GM18507 (cell line): ENCODE measurements around the gene ELMO2.
"Not testable (repeated sequence)": the region's sequence is repeated elsewhere in the genome, so short reads cannot be mapped to it uniquely, and the experiment has no call there.

Source experiments
- DNase-seq: peaks from one replicate; pipeline ENCODE4 v3.0.0; 2011; ENCODE audit warnings: low read depth; ENCODE audit not compliant: insufficient read length; ENCODE audit errors: extremely low spot score
- FAIRE-seq: peaks from 2 replicates; lab custom pipeline; 2011; peaks lifted over from hg19 to GRCh38; lab: Jason Lieb, UNC

Gene ELMO2

DNA sequence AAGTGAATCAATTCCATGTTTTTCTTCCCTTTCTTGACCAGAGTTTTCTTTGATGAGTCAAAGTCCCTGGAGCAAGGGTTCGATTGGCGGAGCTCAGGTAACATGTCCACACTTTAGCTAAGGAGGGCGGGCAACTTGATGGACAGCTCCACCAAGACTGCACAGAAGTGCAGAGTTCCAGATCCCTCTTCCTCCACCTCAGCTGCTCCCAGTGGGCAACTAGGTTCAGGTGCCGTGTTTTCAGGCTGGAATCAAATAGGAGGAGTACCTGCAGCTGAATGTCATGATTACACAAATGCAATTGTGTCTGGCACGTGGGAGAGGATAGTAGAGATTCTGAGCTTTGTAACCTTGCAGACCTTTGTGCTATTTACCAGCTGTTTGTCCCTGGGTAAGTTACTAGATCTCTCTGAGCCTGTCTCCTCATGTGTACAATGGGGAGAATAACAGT, 1.9 kb upstream of the ELMO2 start:
- no peak for FAIRE-seq

DNA sequence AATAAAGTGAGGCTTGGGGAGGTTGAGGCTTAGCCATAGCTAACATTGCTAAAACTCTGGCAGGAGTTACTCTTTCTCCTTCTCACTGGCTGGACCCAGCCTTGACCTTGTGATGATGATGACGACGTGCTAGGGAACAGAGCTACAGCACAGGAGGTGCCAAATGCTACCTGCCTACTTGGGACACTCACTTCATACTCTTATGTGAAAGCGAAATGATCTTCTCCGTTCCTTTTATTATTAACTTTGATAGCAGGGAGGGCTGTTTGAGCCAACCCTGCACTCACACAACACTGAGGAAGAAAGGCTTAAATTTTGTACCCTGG, 1.2 kb upstream of the ELMO2 start:
- DNase-seq: no peak
- FAIRE-seq: no peak

More for the DNA sequence above, 1.9 kb upstream of the ELMO2 start:
- no peak for DNase-seq

DNA sequence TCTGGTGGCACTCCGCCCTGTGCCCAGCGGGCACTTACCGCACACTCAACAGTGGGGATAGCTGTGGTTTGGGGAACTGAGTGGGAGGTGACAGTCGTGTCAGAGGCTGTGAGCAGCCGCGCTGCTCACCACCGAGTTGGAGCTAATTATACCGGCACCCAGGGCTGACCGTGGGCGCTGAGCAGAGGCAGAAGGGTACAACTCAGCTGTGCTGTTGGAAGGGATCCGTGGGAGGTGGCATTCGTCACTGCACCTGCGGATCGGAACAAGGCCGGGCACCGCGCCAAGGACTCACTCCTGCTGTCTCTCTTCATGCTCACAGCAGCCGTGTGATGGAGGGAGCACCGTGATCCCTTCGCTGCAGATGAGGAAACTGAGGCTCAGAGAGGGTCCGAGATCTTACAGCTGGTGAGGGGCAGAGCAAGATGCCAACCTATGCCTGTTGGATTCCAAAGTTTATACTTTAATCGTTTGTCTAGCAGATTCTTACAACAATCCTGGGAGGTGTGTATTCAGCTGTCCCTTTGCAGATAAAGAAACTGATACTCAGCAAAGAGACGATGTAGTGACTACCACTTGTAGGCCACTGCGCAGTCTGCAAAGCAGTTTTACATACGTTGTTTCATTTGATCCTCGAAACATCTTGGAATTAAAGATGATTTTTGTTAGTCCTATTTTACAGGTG, 713 bp upstream of the ELMO2 start:
- DNase-seq: peak; percentile 18
- FAIRE-seq: no peak

DNA sequence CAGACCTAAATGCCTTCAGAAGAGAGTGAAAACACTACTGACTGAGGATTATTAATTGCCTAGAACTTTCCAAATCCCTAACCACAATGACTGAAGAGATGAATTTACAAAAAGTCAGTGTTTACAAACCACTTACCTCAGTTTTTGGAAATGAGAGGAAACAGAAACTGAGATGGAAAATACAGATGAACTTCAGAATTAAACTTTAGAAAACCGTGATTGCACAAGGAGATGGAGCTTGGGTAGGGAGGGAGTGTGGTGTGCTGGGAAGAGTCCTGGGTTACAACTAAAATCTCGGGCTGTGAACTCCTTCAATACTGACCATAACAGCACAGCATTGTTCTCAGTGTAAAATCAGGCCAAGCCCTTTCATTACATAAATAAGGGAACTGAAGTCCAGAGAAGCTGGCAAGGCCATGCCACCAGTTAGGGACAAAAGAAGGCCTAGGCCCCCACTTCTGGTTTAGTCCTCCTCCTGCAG, 4.0 kb downstream of the ELMO2 start:
- DNase-seq (no peak), FAIRE-seq (no peak)

DNA sequence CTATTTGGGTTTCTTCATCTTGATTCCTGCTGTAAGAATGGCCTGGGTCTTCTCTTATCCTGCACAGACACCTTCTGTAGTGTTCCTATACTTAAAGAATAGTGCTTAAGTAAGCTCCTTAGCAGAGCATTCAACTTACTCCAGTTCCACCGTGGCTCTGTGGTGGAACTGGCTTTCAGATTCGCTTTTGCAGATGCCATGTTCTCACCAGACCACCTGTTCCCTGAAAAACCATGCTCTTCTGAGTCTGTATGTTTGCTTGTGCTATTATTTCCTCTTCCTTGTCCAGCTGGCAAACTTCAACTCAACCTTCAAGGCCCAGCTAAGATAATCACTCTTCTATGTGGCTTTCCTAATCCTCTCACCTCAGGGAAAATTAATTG, 4.9 kb downstream of the ELMO2 start:
- DNase-seq (no peak), FAIRE-seq (peak; percentile 53)

DNA sequence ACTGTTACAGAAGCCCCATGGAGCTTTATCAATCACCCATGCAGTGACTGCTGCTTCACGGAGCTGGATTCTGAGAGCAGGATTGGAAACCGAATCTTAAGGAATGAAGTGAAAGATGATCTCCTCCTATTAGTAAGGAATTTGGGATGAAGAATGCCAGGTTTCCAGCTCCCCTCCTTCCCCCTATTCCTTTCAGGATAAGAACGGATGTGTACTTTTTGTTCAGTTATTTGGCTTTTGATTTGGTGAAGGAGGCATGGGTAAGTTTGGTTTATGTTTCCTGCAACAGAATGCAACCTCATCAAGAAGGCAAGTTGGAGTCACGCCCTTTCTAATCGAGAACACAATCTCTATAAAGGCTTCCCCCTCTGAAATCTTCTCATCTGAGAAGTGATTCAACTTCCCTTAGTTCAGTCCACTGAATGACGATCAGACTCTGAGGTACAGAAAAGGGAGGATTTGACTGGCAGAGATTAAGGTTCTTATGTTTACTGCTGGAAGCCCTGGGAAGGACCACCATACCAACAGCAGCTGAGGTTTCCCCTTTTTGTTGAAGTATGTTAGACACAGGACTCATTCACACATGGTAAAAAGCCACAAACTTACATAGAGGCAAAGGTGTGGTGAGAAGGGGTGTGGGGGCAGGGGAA, 5.5 kb downstream of the ELMO2 start:
- DNase-seq (no peak), FAIRE-seq (no peak)

DNA sequence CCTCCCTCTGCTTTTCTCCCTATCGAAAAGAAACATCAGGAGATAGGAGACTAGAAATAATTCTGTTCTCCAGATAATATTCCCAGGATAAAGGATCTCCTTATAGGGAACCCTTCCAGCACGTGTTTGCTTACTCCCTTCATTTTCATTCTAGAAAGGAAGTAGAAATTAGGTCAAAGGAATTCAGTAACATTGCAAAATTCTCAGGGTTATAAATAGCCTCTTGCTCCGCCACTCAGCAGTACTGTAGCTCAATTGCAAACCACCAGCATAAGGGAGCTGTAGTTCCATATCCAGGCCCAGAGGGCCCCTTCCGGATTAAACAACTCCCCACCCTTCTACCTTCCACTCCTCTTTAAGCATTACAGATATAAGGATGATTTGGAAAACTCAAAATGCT, 6.2 kb downstream of the ELMO2 start:
- DNase-seq (no peak), FAIRE-seq (no peak)

DNA sequence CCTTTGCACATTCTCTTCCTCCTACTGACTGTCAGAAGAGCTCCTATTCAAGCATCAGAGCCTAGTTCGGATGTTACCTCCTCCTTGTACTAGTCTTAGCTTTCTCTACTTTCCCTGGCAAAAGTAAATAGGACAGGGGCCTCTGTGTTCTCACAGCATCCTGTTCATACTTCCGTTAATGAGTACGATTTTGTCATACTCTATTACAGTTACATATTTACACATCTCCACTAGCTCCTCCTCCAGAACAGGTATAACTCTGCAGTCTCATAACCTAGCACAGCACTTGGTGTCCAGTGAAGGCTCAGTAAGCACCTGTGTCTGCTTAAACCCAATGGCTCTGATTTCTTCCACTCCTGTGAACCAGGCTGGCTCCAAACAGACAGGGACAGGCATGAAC, 7.0 kb downstream of the ELMO2 start:
- no peak for FAIRE-seq
- DNase-seq: no peak

DNA sequence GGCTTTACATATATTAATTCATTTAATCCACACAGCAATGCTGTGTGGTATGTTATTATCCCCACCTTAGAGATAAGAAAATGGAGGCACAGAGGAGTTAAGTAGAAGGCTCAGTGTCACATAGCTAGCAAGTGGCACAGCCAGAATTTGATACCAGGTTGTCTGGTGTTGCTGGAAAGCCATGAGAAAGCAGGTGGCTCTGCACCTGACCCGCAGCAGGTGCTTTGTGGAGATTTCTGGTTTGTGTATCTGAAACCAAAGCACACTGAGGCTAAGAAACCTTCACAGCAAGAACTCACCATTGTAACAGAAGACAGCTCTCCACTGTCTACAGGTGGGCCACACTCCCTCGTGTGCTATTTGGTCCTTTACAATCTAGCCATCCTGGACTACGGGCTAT, 7.5 kb downstream of the ELMO2 start:
- DNase-seq (no peak), FAIRE-seq (no peak)

DNA sequence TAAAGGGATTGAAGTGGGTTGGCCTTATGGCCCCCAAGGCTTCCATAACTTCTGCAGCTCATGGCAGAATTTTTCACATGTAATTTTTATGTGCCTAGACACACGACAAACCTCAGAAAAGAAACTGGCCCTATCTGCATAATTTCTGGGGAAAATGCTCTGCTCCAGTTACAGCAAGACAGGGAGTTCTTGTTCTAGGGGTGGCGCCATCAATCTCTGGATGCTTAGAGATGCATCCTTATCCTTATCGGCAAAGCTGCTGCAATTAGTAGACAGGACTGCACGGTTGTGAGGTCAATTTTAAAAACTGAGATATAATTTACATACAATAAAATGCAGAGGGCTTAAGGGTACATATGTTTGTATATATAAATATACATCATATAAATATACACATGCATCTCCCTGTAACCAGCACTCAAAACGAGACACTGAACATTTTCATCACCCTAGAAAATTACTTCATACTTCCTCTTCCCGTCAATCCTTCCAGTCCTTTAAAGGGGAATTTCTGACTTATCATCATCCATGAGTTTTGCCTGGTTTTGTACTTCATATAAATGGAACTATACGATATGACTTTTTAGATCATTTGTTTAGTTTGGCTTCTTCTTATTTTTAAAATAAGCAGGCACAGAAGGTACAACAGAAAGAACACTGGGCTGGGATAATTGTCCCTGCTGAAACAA, 10.2 kb downstream of the ELMO2 start:
- FAIRE-seq (no peak), DNase-seq (no peak)

DNA sequence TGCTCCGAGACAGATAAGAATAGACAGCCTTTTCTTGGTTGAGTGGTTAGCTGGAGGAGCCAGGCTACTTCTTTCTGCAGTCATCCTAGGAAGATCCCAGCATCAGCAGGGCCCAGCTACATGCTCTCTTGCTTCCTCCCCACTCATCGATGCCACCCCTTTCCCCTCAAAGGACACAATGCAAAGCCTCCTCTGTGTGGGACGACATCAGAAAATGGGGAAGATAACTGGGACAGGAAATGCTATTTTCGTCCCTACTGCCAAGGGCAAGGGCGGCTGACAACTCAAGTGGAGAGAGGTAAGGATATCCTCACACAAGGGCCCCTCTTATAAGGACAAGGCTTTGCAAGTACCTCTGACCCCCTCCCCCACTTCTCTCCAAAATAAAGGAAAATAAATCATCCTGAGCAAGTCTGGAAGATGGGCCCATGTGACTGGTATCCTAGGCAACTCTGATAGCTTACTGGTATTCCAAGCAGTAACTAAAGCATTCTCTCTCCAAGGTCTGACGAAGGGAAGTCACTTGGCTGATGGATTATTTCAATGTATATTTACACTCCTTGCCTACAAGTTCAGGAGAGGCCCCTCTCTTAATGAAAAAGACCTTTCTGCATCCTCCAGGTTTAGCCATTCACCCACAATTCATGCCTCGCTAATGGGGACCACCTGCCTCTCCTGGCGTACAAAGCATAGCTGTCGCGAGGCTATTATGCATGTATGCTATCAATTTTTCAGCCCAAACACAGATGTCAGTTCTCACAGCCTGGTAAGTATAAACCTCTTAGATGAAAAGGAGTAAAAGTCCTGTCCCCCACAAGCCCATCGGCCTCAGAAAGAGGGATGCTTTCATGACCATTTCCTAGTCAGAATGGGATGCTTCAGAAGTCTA, 11.3 kb downstream of the ELMO2 start:
- no peak for FAIRE-seq
- no peak for DNase-seq

DNA sequence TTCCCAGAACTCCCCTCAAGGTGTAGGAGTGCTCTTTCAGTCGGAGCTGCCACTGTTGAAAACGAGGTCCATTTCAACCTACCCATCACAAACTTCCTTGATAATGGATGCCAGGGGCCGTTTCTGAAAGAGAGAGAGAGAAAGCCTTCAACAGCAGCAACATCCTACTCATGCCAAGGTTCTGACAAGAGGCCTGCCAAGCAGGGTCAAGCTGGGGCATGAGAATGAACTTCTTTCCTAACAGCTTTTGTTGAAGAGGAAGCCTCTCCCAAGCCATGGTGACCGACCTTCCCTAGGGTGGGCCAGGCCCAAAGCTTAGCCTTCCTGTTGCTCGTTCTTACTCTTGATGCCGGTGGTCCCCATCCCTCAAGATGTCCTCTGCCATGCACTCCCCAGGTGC, 12.4 kb downstream of the ELMO2 start:
- no peak for DNase-seq
- FAIRE-seq: no peak

DNA sequence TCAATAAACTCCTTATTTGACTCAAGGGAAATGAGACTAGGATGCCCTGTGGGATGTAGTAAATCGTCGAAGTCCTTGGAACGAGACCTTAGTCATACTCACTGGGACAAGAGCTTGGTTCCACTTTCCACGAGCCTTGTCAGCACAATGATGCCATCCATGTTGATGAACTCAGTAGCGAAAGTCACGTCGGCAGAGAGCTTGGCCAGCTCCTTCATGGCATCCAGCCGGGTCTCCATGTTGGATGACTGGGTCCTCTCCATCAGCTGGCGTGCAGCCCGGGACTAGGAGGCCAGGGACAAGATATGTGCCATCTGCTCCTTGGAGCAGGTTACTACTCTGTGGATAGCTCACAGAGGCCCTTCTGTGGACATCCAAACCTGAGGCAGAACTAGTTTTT, 17.5 kb downstream of the ELMO2 start:
- FAIRE-seq: no peak
- no peak for DNase-seq

DNA sequence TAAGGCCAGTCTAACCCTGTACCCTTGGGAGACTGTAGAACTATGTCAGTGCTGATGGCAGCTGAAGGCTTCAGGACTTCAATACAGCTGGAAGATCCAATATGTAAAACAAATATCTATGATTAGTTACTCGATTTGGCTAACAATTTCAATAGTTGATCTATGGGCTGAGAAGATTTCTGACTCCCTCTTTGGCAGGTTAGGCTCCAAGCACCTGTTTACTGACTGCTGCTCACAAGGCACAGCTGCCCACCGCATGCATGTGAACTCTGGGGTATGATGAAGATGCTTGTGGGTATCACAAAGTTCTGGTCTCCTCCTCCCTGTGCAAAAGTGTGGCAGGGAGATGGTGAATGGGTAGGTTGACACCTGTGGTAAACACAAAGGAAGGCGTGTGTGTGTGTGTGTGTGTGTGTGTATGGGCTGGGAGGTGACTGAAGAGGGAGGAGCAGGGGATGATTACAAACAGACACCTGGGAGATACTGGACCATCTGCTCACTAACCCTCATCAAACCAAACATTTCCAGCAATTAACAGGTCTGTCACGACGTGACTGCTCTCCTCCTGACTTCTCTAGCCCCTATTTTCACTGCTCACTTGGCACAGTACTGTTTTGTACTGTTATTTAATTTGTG, 18.1 kb downstream of the ELMO2 start:
- DNase-seq: no peak
- FAIRE-seq: no peak

DNA sequence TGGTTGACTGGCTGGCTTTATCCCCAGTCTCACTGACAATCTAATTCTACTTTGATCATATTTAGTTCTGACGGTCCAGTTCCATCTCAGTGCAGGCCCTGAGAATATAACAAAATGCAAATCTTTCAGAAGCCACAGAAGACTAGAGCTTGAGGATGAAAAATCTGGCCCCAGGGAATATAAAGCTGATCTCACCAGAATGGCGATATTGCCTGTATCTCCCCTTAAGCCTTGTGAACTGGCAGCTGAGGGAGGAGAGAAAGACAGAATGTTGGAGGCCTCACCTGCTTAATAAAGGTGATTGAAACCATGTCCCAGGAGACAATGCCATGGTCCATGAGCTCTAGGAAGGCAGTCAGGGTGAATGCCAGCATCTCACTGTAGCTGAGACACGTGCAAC, 19.4 kb downstream of the ELMO2 start:
- not testable (repeated sequence) for FAIRE-seq, DNase-seq

DNA sequence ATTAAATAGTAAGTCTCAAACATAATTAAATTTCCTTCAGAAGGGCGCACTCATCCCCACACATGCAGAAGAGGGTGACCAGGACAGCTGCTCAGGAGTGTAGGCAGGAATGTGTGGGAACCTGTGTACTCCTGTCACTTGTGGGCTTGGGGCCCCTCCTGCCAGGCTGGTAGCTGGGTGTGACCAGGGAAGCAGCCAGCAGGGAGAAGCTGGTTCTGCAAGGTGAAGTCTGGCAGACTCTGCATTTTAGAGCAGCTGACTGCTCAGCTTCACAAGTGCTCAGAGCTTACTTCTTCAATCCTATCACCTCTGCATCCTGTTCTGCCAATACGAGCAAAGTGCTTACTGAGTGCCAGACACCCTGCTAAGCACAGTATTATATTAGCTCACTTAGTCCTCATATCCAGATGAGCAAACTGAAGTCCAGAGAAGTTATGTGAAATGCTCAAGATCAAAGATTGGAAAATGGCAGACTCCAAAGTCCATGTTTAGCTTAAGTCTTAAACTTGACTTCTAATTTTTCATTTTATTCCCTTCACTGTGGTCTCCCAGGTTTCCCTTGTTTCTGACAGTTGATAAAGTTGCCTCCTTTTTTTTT, 27.9 kb downstream of the ELMO2 start:
- DNase-seq: no peak

DNA sequence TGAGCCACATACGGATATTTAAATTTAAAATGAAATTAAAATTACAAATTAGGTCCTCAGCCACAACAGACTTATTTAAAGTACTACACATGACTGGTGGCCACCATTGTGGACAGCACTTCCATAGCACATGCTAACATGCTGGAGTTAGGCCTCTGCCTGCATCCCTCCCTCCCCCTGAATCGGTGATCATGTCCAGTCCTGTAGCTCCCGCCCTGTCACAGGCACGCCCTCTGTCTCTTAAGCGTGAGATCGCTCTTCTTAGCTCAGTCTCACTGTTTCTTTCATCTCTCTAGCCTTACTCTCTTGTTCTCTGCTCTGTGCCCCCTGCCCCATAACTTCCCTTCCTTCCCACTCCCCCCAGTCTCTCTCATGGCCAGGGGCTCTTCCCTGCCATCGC, 28.9 kb downstream of the ELMO2 start:
- no peak for FAIRE-seq
- no peak for DNase-seq

More for the DNA sequence above, 27.9 kb downstream of the ELMO2 start:
- no peak for FAIRE-seq

DNA sequence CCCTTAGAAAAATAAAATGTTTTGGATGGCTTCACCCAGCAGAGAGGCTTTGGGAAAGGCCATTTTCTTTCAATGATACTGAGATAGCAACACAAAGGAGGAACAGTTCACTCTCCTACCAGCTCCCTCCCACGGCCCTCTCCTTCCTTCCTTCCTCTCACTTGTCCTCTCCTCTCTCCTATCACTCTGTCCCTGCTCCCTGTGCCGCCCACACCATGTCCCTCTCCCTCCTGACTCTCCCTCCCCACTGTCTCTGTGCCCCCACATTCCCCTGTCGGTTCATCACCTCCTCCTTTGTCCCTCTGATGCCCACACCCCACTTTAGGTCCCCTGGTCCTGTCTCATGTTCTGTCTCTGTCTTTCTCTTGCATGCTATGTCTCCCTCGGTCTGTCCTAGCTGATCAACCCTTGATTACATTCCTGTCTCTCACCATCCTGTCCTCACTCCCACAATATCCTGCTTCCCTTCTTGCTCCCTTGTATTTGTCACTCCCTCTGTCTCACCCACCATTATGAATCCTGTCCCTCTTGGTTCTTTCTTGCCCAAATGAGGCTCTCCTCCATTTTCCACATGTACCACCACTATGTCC, 30.1 kb downstream of the ELMO2 start:
- no peak for DNase-seq
- FAIRE-seq: no peak

DNA sequence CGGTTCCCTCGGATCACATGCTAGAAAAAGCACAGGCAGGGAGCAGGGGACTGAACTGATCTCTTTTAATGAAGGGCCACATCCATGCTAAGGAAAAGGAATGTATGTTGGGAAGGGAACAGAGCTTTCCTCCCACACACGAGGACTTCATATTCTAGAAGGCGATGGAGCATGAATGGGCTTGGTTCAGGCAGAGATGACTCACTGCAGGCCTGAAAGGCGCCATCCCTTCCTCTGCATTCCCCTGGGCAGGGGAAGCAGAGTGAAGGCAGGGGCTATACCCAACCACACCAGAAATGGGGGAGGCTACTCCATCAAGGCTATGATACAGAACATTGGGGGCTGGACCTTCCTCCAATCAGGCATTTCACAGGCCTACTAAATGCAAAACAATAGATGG, 30.6 kb downstream of the ELMO2 start:
- DNase-seq (no peak), FAIRE-seq (no peak)
